ENCODE results near the gene LTB4R.

The LTB4R gene

GRCh38 chr14:24342889-24343288 is 31.6 kb downstream of the LTB4R start:
- TF ChIP-seq EGR1 (IDR thresholded peaks at IDR 0.05): no peak

GRCh38 chr14:24343795-24344660 is 32.7 kb downstream of the LTB4R start:
- TF ChIP-seq TAF1 (IDR thresholded peaks at IDR 0.05; ENCODE audit: low read depth): no peak
- TF ChIP-seq REST (IDR thresholded peaks at IDR 0.05; ENCODE audit: low read depth): no peak
- no peak for TF ChIP-seq MAX (IDR thresholded peaks at IDR 0.05)
- no peak for TF ChIP-seq YY1 (IDR thresholded peaks at IDR 0.05; ENCODE audit: low read depth)
- no peak for TF ChIP-seq ZBTB7A (IDR thresholded peaks at IDR 0.05; ENCODE audit: low read depth)
- no peak for TF ChIP-seq FOXM1 (IDR thresholded peaks at IDR 0.05; ENCODE audit: borderline replicate concordance, low read depth)
- TF ChIP-seq CREB1 (IDR thresholded peaks at IDR 0.05; ENCODE audit: low read depth): no peak
- TF ChIP-seq CEBPB (IDR thresholded peaks at IDR 0.05): no peak
- TF ChIP-seq TCF12 (IDR thresholded peaks at IDR 0.05; ENCODE audit: low read depth): no peak
- TF ChIP-seq EGR1 (IDR thresholded peaks at IDR 0.05): no peak
- no peak for TF ChIP-seq NFIC (IDR thresholded peaks at IDR 0.05)
- TF ChIP-seq USF1 (IDR thresholded peaks at IDR 0.05): no peak

GRCh38 chr14:24347134-24347533 is 35.8 kb downstream of the LTB4R start:
- TF ChIP-seq YY1 (IDR thresholded peaks at IDR 0.05; ENCODE audit: low read depth): no peak
- no peak for TF ChIP-seq RAD21 (IDR thresholded peaks at IDR 0.05; ENCODE audit: low read depth)
- no peak for TF ChIP-seq FOXM1 (IDR thresholded peaks at IDR 0.05; ENCODE audit: borderline replicate concordance, low read depth)
- TF ChIP-seq EP300 (IDR thresholded peaks at IDR 0.05; ENCODE audit: borderline replicate concordance): no peak
- TF ChIP-seq MAX (IDR thresholded peaks at IDR 0.05): no peak
- no peak for TF ChIP-seq TCF12 (IDR thresholded peaks at IDR 0.05; ENCODE audit: low read depth)
- no peak for TF ChIP-seq CREB1 (IDR thresholded peaks at IDR 0.05; ENCODE audit: low read depth)
- no peak for TF ChIP-seq TEAD4 (IDR thresholded peaks at IDR 0.05)
- TF ChIP-seq NFIC (IDR thresholded peaks at IDR 0.05): no peak
- no peak for TF ChIP-seq CEBPB (IDR thresholded peaks at IDR 0.05)
- no peak for TF ChIP-seq EGR1 (IDR thresholded peaks at IDR 0.05)

- TF ChIP-seq ZBTB7A (IDR thresholded peaks at IDR 0.05; ENCODE audit: low read depth): no peak
- no peak for TF ChIP-seq EP300 (IDR thresholded peaks at IDR 0.05; ENCODE audit: borderline replicate concordance)
- TF ChIP-seq FOXM1 (IDR thresholded peaks at IDR 0.05; ENCODE audit: borderline replicate concordance, low read depth): no peak
- TF ChIP-seq MAX (IDR thresholded peaks at IDR 0.05): no peak
- no peak for TF ChIP-seq NFIC (IDR thresholded peaks at IDR 0.05)
- no peak for TF ChIP-seq CEBPB (IDR thresholded peaks at IDR 0.05)
- no peak for TF ChIP-seq YY1 (IDR thresholded peaks at IDR 0.05; ENCODE audit: low read depth)
- no peak for TF ChIP-seq EGR1 (IDR thresholded peaks at IDR 0.05)
- TF ChIP-seq CREB1 (IDR thresholded peaks at IDR 0.05; ENCODE audit: low read depth): no peak
- TF ChIP-seq TCF12 (IDR thresholded peaks at IDR 0.05; ENCODE audit: low read depth): no peak
- no peak for TF ChIP-seq RAD21 (IDR thresholded peaks at IDR 0.05; ENCODE audit: low read depth)
- no peak for TF ChIP-seq TAF1 (IDR thresholded peaks at IDR 0.05; ENCODE audit: low read depth)
- no peak for TF ChIP-seq REST (IDR thresholded peaks at IDR 0.05; ENCODE audit: low read depth)
- no peak for TF ChIP-seq USF1 (IDR thresholded peaks at IDR 0.05)
Observed at GRCh38 chr14:24348186-24348585, 36.9 kb downstream of the LTB4R start.

GRCh38 chr14:24349742-24350141 is 38.4 kb downstream of the LTB4R start:
- TF ChIP-seq EP300 (IDR thresholded peaks at IDR 0.05; ENCODE audit: borderline replicate concordance): no peak
- TF ChIP-seq USF1 (IDR thresholded peaks at IDR 0.05): no peak
- TF ChIP-seq TEAD4 (IDR thresholded peaks at IDR 0.05): no peak
- no peak for TF ChIP-seq REST (IDR thresholded peaks at IDR 0.05; ENCODE audit: low read depth)
- TF ChIP-seq TCF12 (IDR thresholded peaks at IDR 0.05; ENCODE audit: low read depth): no peak
- no peak for TF ChIP-seq NFIC (IDR thresholded peaks at IDR 0.05)
- no peak for TF ChIP-seq CREB1 (IDR thresholded peaks at IDR 0.05; ENCODE audit: low read depth)
- TF ChIP-seq CEBPB (IDR thresholded peaks at IDR 0.05): no peak
- TF ChIP-seq EGR1 (IDR thresholded peaks at IDR 0.05): no peak
- no peak for TF ChIP-seq MAX (IDR thresholded peaks at IDR 0.05)

All from Ishikawa (cell line).